Measurements from ENCODE around the gene CCDC148. TPM values are rescaled to one million over a fixed set of nuclear protein-coding genes. Genes with fewer than 3 reads are reported as not detected.

Gene CCDC148
- total RNA-seq, 4 donors from 2014 or later, result 0.19 to 0.31 TPM; not detected in 2

DNA sequence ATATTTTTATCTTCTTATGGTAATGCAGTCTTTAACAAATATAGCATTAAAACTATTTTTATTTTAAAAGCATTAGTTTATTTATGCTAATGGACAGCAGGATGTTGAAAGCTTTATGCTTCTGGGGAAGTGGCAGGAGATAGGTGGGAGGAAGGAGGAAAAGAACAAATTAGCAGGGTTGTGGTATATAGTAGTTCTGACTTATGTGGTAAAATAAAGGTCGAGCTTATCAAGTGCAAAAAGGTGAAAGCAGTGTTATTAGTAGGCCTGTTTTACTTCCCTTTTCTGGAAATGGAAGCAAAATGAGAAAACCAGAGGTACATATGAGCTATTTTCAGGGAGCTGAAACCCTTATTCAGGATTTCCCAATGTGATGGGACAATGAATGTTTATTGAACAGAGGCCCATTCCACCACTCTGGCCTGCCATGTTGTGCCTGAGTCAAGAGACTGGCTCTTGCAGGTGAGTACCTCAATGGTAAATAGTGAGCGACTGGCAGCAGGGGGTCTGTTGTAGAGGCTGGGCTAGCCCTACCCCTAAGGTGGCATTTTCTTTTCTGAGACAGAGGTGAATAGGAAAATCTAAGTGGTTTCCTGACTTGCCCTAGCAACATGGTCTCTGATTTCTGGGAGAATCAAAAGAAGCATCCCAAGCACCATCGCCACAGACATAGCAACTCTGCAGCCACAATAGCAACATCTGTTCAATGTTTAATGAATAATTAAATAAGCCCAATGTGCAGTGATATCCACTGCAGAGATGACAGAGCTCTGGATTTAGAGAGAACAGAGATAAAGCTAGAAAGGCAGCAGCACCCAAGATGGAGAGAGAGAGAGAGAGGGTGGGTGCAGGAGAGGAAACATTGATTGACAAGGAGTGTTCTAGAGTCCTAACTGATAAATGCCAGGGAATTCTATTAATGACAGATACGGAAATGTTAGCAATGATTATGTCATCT lies 235.2 kb downstream of the CCDC148 start:
- H3K4me3 ChIP-seq, result no peak overlapping the region
- no peaks in the 10 kb centered on the region for H3K27me3 ChIP-seq
- intact Hi-C loops (cut with DNase I), result no loop called here
- DNase-seq, result no peak
- TF ChIP-seq, protein P1, sequence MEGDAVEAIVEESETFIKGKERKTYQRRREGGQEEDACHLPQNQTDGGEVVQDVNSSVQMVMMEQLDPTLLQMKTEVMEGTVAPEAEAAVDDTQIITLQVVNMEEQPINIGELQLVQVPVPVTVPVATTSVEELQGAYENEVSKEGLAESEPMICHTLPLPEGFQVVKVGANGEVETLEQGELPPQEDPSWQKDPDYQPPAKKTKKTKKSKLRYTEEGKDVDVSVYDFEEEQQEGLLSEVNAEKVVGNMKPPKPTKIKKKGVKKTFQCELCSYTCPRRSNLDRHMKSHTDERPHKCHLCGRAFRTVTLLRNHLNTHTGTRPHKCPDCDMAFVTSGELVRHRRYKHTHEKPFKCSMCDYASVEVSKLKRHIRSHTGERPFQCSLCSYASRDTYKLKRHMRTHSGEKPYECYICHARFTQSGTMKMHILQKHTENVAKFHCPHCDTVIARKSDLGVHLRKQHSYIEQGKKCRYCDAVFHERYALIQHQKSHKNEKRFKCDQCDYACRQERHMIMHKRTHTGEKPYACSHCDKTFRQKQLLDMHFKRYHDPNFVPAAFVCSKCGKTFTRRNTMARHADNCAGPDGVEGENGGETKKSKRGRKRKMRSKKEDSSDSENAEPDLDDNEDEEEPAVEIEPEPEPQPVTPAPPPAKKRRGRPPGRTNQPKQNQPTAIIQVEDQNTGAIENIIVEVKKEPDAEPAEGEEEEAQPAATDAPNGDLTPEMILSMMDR (IDR thresholded peaks at IDR 0.05), result no peak
- WGBS, 2 donors, result 66 to 78% methylated on average over 3 to 4 of the region's 4 CpGs
- H3K4me1 ChIP-seq, result no peaks in the 10 kb centered on the region
- no peaks in the 10 kb centered on the region for H3K36me3 ChIP-seq
- no peaks in the 10 kb centered on the region for H3K9me3 ChIP-seq
- H3K27ac ChIP-seq, result no peak overlapping the region

DNA sequence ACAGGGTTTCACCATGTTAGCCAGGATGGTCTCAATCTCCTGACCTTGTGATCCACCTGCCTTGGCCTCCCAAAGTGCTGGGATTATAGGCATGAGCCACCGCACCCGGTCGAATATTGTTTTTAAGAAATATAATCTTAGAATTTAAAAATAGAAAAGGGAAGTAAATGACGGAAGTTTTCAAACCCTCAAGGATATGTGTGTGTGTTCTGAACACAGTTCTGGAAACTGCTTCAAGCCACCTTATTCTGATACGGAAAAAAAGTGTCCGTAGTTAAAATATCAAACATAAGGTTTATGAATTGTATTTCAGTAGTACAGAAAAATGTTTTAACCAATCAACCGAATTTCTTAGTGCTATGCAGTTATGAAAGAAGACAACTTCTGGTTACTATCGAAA lies 239.0 kb downstream of the CCDC148 start:
- intact Hi-C loops (cut with DNase I), result no loop called here
- Histone ChIP-seq H3K27me3 (no peaks in the 10 kb centered on the region), H3K36me3 (no peaks in the 10 kb centered on the region), H3K9me3 (no peaks in the 10 kb centered on the region), H3K4me3 (no peak overlapping the region), H3K4me1 (no peaks in the 10 kb centered on the region), H3K27ac (no peak overlapping the region)
- no peak for DNase-seq
- 72 to 74% methylated on average over 7 to 8 of the region's 8 CpGs for WGBS, 2 donors
- TF ChIP-seq, protein P1 (IDR thresholded peaks at IDR 0.05), result no peak
- no peak for TF ChIP-seq POLR2A (IDR thresholded peaks at IDR 0.05)

DNA sequence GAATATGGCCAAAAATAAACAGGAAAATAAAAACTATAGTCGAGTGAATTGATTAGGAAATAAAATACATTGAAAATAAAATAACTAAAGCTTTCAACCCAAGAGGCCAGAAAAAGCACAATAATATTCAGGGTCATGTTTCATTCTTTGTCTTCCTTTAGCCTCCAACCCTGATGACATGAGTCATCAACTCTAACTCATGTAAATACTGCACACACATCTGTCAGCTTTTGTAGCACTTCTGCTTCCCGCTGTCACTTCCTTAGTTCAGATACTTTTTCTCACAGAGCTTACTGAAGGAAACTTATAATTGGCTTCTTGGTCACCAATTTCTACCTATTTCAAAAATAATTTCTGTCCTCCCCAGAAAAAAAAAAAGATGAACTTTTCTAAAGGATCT lies 242.1 kb downstream of the CCDC148 start:
- H3K9me3 ChIP-seq, result no peaks in the 10 kb centered on the region
- no peak for DNase-seq
- intact Hi-C loops (cut with DNase I), result no loop called here
- 38 to 46% methylated on average over 2 of the region's 2 CpGs for WGBS, 2 donors
- H3K4me3 ChIP-seq, result no peak overlapping the region
- H3K27me3 ChIP-seq, result no peaks in the 10 kb centered on the region
- no peaks in the 10 kb centered on the region for H3K4me1 ChIP-seq
- no peaks in the 10 kb centered on the region for H3K36me3 ChIP-seq
- H3K27ac ChIP-seq, result no peak overlapping the region
- TF ChIP-seq, protein P1 (IDR thresholded peaks at IDR 0.05), result no peak
- no peak for TF ChIP-seq POLR2A (IDR thresholded peaks at IDR 0.05)

DNA sequence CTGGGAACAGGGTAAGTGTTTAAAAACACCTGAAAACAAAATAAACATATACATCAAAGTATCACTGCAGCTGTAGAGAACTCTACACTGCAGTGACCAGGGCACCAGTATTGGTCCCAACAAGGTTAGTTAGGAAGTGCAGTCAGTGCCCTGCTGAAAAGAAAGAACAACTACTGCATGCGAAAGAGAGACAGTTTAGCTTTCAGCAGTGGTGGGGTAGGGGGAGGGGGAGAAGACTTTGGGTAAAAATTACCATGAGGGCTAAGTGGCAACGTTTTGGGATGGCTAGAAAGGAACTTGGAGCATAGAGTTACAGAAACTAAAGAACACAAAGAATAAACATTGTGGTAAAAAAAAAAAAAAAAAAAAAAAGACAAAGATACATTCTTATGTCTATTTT lies 242.8 kb downstream of the CCDC148 start:
- Histone ChIP-seq H3K36me3 (no peaks in the 10 kb centered on the region), H3K27me3 (no peaks in the 10 kb centered on the region), H3K4me1 (no peaks in the 10 kb centered on the region), H3K4me3 (no peak overlapping the region), H3K27ac (no peak overlapping the region), H3K9me3 (no peaks in the 10 kb centered on the region)
- TF ChIP-seq POLR2A (IDR thresholded peaks at IDR 0.05), result no peak
- TF ChIP-seq, protein P1 (IDR thresholded peaks at IDR 0.05), result no peak
- intact Hi-C loops (cut with DNase I), result no loop called here
- WGBS, 2 donors, result 54 to 61% methylated on average over 2 of the region's 2 CpGs
- no peak for DNase-seq

DNA sequence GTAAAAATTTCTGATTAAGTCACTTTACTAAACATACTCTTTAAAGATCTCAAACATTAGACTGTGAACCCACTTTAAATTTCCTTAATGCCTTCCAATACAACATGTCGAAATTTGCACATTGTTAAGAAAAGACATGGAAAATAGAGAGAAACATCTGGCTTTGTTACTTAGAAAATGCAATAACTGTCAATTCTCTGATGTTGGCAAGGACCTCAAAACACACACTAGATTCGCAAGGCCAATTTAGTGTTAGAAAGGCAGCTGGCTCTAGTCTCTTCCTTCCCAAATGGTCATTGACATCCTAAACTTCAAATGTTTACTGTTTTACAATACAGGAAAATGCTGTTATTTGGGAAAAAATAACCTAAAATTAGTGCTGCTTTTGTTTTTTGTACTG lies 244.3 kb downstream of the CCDC148 start:
- H3K4me3 ChIP-seq, result no peak overlapping the region
- H3K9me3 ChIP-seq, result no peaks in the 10 kb centered on the region
- H3K36me3 ChIP-seq, result no peaks in the 10 kb centered on the region
- DNase-seq, result no peak
- no peaks in the 10 kb centered on the region for H3K4me1 ChIP-seq
- intact Hi-C loops (cut with DNase I), result no loop called here
- no peak overlapping the region for H3K27ac ChIP-seq
- no peaks in the 10 kb centered on the region for H3K27me3 ChIP-seq
- TF ChIP-seq POLR2A (IDR thresholded peaks at IDR 0.05), result no peak
- TF ChIP-seq, protein P1 (IDR thresholded peaks at IDR 0.05), result no peak
- WGBS, 2 donors, result 68 to 83% methylated on average over 2 of the region's 2 CpGs

Data from esophagus squamous epithelium (tissue), 5 donors.